Effector CD4-positive, alpha-beta T cell (primary cell): ENCODE data around the gene SMPD4.
"Not testable (repeated sequence)": the region's sequence is repeated elsewhere in the genome, so short reads cannot be mapped to it uniquely, and the experiment has no call there.

Experiments used
- DNase-seq: peaks from one replicate; pipeline ENCODE4 v3.0.0-alpha.2; 2020

Gene SMPD4

DNA sequence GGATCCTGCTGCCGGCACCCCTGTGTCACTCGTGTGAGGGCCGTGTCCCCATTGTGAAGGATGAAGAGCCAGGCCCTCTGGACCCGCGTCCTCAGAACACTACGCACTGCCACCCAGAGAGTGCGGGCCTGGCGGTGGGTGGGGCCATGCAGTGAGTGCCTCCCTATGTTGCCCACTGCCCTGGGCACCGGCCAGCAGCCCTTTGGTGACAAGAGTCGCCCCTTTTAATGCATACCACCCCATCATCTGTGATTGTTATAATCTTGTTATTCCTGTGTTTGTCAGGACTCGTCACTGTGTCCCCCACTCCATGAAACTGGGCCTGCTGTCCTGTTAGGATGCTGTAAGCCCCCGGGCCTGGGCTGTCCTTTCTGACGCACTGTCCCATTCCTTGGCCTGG is 43.1 kb downstream of the SMPD4 start:
- DNase-seq: not testable (repeated sequence)

DNA sequence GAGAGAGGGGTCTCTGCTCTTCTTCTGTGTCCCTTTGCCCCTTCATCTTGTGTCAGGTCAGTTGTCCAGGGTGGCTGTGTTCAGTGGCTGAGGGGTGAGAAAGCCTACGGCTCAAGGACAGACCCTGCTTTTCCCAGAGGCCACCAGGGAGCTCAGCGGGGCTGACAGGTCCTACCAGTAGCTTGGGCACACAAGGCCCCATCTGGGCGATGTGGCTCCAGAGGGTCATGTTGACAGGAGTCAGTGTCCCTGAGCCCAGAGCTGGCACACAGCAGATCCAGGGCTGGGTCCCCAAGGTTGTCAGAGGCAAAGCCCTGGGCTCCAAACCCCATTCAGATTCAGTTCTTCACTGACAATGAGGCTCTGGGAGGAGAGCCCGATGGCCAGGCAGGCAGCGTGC is 44.3 kb downstream of the SMPD4 start:
- DNase-seq: not testable (repeated sequence)

- not testable (repeated sequence) for DNase-seq
Observed at GRCh38 chr2:130136546-130136945, 44.9 kb downstream of the SMPD4 start.

DNA sequence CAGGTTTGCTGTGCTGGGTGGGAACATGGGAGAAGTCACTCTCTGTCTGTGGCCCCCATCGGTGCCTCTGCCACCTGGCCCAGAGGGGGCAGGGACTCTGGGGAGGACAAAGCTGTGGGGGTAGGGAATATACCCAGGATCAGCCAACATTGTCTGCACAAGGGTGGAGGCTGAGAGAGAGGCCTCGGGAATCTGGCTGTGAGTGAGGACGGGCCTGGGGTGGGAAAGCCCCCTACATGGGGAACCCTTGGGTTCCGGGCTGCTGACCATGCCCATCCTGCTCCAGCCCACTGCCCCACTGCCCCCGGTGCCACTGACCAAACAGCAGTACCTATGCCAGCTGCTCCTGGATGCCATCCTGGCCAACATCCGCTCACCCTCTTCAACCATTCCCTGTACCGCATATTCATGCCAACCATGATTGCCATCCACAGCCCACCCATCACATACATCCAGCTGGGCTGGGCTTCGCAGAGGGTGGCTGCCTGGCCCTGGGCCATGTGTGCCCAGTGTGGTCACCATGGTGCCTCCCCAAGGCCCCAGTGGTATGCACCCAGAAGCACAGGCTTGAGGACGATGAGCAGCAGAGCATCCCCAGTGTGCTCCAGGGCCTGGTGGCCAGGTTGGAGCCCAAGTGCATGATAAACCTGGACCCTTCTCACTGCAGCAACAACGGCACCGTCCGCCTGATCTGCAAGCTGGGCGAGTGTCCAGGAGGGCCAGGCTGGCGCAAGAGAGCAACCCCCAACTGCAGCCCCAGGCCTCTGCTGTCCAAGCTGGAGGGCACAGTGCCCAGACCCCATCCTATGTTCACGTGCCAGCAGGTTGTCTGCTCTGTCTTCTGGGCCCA is 45.5 kb downstream of the SMPD4 start:
- no peak for DNase-seq

DNA sequence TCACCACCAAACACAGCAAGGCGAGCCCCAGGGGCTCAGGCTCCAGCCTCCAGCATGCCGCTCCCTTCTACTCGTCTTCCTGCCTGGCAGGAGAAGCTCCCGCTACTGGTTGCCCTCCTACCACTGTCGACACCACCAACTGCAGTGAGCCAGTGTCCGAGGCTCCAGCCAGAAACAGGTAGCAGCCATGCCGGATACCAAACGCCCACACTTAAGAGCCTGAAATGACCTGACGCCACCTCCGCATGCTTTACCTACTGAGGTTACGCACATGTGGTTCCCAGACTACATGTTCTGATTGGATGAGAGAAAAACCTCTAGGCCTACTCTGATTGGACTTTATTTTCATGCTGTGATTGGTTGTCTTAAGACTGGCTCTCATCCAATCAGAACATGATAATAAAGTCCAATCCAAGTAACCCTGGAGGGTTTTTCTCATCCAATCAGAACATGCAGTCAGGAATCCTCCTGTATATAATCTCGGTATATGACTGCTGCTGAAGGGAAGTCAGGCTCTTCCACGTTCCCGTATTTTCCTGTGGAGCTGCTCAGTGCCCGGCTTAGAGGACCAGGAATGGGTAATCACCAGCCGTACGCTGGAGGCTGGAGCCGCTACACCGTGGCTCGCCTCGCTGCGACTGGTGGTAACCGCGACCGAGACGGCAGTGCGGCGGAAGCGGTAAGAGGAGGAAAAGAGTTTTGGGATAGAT is 52.1 kb downstream of the SMPD4 start, which contains the start of gene POTEF:
Gene POTEF, minus strand, starts transcription at position 103 of the 710 bp plus-strand sequence. CDS start 8,707 bp downstream, outside the sequence.
- DNase-seq: not testable (repeated sequence)

GRCh38 chr2:130128464-130128863 is 52.9 kb downstream of the SMPD4 start:
- not testable (repeated sequence) for DNase-seq

GRCh38 chr2:130127726-130128125 is 53.7 kb downstream of the SMPD4 start:
- DNase-seq: not testable (repeated sequence)

- not testable (repeated sequence) for DNase-seq
Observed at GRCh38 chr2:130120924-130121323, 60.5 kb downstream of the SMPD4 start.

- DNase-seq: not testable (repeated sequence)
Observed at GRCh38 chr2:130102597-130103363, 78.6 kb downstream of the SMPD4 start.
